ENCODE results near the gene SLC38A4.

DNA sequence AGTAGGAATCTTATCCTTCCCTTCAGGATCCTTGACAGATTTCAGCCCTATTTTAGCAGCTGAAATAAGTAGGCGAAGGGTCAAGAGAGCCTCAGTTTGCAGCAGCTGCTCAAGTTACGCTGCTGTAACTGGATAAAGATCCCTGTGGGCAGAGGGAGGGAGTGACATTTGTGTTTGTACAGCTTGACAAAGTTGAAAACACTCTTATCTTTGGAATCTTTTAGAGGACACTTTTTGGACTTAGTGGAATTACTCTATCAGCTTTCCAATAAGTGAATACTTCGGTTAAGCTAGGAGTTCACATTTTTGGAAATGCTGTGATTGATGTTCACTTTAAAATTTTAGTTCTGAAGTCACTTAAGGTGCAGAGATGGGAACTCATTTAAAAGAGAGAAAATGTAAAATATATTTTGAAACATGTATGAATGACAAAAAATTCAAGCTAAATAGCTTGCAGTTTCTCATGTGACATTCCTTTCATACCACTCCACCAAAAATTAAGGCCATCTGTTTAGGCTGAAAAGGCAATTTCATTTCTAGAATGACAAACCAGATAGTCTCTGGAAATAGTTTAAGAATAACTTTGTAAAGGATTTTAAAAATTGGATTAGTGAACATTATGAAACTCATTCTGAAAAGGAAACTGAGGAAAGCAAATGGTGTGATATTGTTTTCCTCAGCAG is 55.2 kb downstream of the SLC38A4 start:
- TF ChIP-seq, protein P1, sequence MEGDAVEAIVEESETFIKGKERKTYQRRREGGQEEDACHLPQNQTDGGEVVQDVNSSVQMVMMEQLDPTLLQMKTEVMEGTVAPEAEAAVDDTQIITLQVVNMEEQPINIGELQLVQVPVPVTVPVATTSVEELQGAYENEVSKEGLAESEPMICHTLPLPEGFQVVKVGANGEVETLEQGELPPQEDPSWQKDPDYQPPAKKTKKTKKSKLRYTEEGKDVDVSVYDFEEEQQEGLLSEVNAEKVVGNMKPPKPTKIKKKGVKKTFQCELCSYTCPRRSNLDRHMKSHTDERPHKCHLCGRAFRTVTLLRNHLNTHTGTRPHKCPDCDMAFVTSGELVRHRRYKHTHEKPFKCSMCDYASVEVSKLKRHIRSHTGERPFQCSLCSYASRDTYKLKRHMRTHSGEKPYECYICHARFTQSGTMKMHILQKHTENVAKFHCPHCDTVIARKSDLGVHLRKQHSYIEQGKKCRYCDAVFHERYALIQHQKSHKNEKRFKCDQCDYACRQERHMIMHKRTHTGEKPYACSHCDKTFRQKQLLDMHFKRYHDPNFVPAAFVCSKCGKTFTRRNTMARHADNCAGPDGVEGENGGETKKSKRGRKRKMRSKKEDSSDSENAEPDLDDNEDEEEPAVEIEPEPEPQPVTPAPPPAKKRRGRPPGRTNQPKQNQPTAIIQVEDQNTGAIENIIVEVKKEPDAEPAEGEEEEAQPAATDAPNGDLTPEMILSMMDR (IDR thresholded peaks at IDR 0.05): no peak
- no peak for TF ChIP-seq GABPA (IDR thresholded peaks at IDR 0.05; ENCODE audit: low read depth)
- peak in 1 of 2 experiments; percentile 57; a peak in 1 of 4 replicates for TF ChIP-seq EP300 (IDR thresholded peaks at IDR 0.05; ENCODE audit: borderline replicate concordance in 1 of 2, low read depth in 1 of 2, low read length in 1 of 2)
- TF ChIP-seq, protein P2, sequence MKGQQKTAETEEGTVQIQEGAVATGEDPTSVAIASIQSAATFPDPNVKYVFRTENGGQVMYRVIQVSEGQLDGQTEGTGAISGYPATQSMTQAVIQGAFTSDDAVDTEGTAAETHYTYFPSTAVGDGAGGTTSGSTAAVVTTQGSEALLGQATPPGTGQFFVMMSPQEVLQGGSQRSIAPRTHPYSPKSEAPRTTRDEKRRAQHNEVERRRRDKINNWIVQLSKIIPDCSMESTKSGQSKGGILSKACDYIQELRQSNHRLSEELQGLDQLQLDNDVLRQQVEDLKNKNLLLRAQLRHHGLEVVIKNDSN (IDR thresholded peaks at IDR 0.05; ENCODE audit: borderline replicate concordance, low read depth): no peak
- TF ChIP-seq CHD2 (IDR thresholded peaks at IDR 0.05; ENCODE audit: low read length, partially characterized antibody): no peak
- no peak for TF ChIP-seq RFX5 (IDR thresholded peaks at IDR 0.05; ENCODE audit: low read length)
- no peak for TF ChIP-seq TAF1 (IDR thresholded peaks at IDR 0.05; ENCODE audit: borderline replicate concordance, low read depth, low read length)
- peak; percentile 56; the same call in 1 of the 2 replicates for TF ChIP-seq TEAD4 (IDR thresholded peaks at IDR 0.05; ENCODE audit: borderline replicate concordance, insufficient read depth)
- peak; percentile 55; the same call in 1 of the 2 replicates for TF ChIP-seq POLR2AphosphoS5 (IDR thresholded peaks at IDR 0.05; ENCODE audit: low read depth, low read length)
- TF ChIP-seq, protein P3, sequence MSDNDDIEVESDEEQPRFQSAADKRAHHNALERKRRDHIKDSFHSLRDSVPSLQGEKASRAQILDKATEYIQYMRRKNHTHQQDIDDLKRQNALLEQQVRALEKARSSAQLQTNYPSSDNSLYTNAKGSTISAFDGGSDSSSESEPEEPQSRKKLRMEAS (IDR thresholded peaks at IDR 0.05; ENCODE audit: low read depth): no peak
- TF ChIP-seq RCOR1 (IDR thresholded peaks at IDR 0.05; ENCODE audit: low read length): no peak
- TF ChIP-seq EZH2phosphoT487 (IDR thresholded peaks at IDR 0.05; ENCODE audit: borderline replicate concordance, low read depth): no peak
- no peak for TF ChIP-seq YY1 (IDR thresholded peaks at IDR 0.05; ENCODE audit: low read depth)
- TF ChIP-seq, protein P4, sequence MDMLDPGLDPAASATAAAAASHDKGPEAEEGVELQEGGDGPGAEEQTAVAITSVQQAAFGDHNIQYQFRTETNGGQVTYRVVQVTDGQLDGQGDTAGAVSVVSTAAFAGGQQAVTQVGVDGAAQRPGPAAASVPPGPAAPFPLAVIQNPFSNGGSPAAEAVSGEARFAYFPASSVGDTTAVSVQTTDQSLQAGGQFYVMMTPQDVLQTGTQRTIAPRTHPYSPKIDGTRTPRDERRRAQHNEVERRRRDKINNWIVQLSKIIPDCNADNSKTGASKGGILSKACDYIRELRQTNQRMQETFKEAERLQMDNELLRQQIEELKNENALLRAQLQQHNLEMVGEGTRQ (IDR thresholded peaks at IDR 0.05; ENCODE audit: borderline replicate concordance, low read depth, low read length): no peak

All from SK-N-SH (cell line).